HUDEP-2 (cell line): ENCODE results near the gene UROC1.

ENCODE experiments used
- DNase-seq, 76 experiments: peaks; one replicate each; lab custom pipeline; 2025; ENCODE audit not compliant: unreplicated experiment in 76 of 76; lab: John Stamatoyannopoulos, UW

The UROC1 gene

GRCh38 chr3:126497956-126498355, 19.6 kb downstream of the UROC1 start:
- DNase-seq, result no peak

- no peak for DNase-seq
Measured at GRCh38 chr3:126496894-126497850, 20.4 kb downstream of the UROC1 start.

GRCh38 chr3:126495786-126496185, 21.8 kb downstream of the UROC1 start:
- DNase-seq, result no peak

- DNase-seq, result no peak
Measured at GRCh38 chr3:126494970-126495230, 22.7 kb downstream of the UROC1 start.

GRCh38 chr3:126494204-126494969, 23.2 kb downstream of the UROC1 start:
- no peak for DNase-seq

- DNase-seq, result no peak
Measured at GRCh38 chr3:126493739-126494138, 23.8 kb downstream of the UROC1 start.

GRCh38 chr3:126493051-126493450, 24.5 kb downstream of the UROC1 start:
- no peak for DNase-seq

- DNase-seq, result no peak
Measured at GRCh38 chr3:126491221-126492013, 26.2 kb downstream of the UROC1 start.

GRCh38 chr3:126490619-126491018, 27.0 kb downstream of the UROC1 start:
- DNase-seq, result no peak

GRCh38 chr3:126488886-126489569, 28.5 kb downstream of the UROC1 start:
- DNase-seq, result no peak

GRCh38 chr3:126488185-126488584, 29.4 kb downstream of the UROC1 start:
- DNase-seq, result no peak

- DNase-seq, result no peak
Measured at GRCh38 chr3:126487151-126487771, 30.3 kb downstream of the UROC1 start.

GRCh38 chr3:126486360-126486847, 31.2 kb downstream of the UROC1 start:
- no peak for DNase-seq

- DNase-seq, result no peak
Measured at GRCh38 chr3:126485956-126486355, 31.6 kb downstream of the UROC1 start.

GRCh38 chr3:126485176-126485897, 32.2 kb downstream of the UROC1 start:
- DNase-seq, result no peak

GRCh38 chr3:126484662-126485061, 32.9 kb downstream of the UROC1 start:
- no peak for DNase-seq

- DNase-seq, result no peak
Measured at GRCh38 chr3:126484148-126484547, 33.4 kb downstream of the UROC1 start.

- no peak for DNase-seq
Measured at GRCh38 chr3:126483321-126483761, 34.2 kb downstream of the UROC1 start.

GRCh38 chr3:126482503-126483255, 34.9 kb downstream of the UROC1 start:
- DNase-seq, result no peak
